ENCODE data around the gene PGPEP1.
"Not testable (repeated sequence)": the region's sequence is repeated elsewhere in the genome, so short reads cannot be mapped to it uniquely, and the experiment has no call there.

Gene PGPEP1

DNA sequence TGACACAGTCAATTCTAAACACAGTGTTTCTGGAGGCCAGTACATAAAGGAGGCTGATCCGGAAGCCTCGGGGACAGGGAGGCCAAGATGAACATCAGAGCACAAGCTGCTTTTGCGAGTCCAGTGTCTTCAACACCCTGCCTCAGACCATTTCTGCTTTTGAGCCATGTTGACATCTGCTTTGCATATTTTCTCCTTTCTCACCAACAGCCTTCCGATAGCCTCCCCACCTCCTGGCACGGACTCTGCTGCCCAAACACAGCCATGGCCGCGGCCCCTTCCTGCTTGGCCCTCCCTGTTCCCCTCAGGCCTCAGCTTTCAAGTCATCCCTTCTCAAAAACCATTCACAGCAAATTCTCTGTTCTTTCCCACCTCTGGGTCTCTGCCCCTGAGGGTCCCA, 53.4 kb downstream of the PGPEP1 start:
- no peak overlapping the region for H3K4me3 ChIP-seq (ENCODE audit: low read depth, low read length)
- in situ Hi-C loops (cut with HindIII; ENCODE audit: low sequenced_read_pairs), result no loop called here
- no peak for DNase-seq (ENCODE audit: low read depth, low spot score)
- TF ChIP-seq, protein P1, sequence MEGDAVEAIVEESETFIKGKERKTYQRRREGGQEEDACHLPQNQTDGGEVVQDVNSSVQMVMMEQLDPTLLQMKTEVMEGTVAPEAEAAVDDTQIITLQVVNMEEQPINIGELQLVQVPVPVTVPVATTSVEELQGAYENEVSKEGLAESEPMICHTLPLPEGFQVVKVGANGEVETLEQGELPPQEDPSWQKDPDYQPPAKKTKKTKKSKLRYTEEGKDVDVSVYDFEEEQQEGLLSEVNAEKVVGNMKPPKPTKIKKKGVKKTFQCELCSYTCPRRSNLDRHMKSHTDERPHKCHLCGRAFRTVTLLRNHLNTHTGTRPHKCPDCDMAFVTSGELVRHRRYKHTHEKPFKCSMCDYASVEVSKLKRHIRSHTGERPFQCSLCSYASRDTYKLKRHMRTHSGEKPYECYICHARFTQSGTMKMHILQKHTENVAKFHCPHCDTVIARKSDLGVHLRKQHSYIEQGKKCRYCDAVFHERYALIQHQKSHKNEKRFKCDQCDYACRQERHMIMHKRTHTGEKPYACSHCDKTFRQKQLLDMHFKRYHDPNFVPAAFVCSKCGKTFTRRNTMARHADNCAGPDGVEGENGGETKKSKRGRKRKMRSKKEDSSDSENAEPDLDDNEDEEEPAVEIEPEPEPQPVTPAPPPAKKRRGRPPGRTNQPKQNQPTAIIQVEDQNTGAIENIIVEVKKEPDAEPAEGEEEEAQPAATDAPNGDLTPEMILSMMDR (IDR thresholded peaks at IDR 0.05; ENCODE audit: low read depth, low read length), result no peak

DNA sequence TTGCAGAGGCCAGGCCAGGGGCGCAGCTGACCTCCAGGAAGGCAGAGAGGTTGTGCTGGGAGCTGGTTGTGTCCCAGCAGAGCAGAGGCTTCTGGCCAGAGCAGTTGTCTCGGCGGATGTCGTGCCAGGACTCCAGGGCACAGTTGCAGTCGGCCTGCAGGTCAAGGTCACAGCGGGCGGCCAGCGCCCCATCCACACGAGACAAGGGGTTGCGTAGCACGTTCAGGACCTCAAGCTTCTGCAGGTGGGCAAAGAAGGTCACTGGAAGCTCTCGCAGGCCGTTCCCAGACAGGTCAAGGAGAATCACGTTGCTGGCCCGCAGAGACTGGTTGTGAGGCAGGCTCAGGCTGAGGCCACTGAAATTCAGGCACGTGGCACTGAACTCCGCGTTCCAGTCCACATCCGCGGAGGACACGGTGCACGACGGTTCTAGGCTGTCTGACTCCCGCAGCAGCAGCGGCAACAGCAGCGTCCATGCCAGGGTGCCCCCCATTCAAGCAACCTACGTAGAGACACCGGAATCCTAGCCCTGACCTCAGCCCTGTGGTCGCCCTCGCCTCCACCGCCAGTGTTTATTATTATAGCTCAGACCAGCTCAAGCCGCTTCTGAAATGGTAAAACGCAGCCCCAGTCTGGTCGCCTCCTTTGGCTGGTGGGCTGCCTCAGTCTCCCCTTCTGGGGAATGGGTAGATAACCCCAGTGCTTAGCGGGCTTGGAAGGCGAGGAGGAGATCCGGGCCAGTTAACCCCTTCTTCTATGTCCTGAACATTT, 56.3 kb downstream of the PGPEP1 start:
- H3K4me3 ChIP-seq (ENCODE audit: low read depth, low read length), result no peak overlapping the region
- TF ChIP-seq, protein P1 (IDR thresholded peaks at IDR 0.05; ENCODE audit: low read depth, low read length), result no peak
- in situ Hi-C loops (cut with HindIII; ENCODE audit: low sequenced_read_pairs), result no loop called here

DNA sequence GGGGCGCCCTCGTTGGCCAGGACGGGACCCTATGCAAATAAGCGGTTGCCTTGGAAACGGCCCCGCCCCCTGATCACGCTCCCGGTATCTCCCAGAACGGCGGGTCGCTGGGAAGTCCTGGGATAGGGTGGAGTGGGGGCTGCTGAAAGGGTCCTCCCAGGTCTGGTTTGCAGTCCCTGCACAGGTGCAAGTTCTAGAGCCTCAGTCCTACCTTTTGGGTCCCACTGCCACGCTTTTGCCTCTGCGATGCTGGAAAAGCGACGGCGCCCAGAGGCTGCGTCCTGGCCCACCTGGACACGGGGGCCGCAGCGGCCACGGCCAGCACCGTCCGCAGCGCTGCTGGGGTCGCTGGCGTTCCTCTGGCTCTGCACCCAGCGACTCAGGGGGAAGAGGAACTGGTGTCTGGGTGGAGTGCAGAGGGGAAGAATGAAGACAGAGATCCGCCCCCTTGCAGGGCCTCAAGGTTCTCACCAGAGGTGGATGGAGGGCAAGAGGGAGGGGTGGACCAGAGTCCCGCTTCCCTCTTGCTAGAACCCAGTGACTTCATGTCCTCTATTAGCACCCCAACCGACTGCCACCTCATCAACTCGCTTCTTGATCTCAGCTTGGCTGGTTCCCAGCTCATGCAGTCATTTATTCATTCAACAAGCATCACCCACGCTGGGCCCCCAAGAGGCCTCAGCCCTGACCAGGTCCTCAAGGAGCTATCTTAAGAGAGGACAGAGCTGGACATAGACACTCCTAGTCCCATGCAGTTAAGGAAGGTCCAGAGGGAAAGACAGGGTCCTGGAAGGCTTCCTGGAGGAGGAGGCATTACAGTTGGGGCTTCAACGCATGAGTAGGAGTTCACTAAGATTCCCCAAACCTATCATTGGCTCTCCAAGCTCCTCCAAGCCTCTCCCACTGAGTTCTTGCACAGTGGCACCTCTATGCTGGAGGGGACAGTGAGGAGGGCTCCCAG, 57.1 kb downstream of the PGPEP1 start, which contains the start of gene LRRC25:
LRRC25 (minus strand) TSS at position 381 of the 961 bp plus-strand sequence. CDS start 659 bp downstream, outside the sequence.
- no peak within 1 kb of the TSS for H3K4me3 ChIP-seq (ENCODE audit: low read depth, low read length)
- no peak for DNase-seq (ENCODE audit: low read depth, low spot score)
- TF ChIP-seq, protein P1 (IDR thresholded peaks at IDR 0.05; ENCODE audit: low read depth, low read length), result no peak
- in situ Hi-C loops (cut with HindIII; ENCODE audit: low sequenced_read_pairs), result no loop called here

More for the DNA sequence above, 56.3 kb downstream of the PGPEP1 start:
- no peak for DNase-seq (ENCODE audit: low read depth, low spot score)

DNA sequence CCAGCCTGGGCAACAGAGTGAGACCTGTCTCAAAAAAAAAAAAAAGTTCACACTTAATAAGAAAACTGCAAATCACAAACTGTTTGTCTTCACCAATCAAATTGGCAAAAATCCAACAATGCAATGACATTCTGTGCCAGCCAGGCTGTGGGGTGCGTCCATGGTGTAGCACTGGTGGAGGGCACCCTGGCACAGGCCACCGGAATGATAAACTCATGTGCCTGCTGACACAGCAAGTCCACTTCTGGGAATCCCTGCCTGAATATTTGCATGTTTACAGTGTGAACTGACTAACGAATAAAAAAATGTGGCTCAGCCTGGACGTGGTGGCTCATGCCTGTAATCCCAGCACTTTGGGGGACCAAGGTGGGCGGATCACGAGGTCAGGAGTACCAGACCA, 58.6 kb downstream of the PGPEP1 start:
- in situ Hi-C loops (cut with HindIII; ENCODE audit: low sequenced_read_pairs), result no loop called here
- no peak overlapping the region for H3K4me3 ChIP-seq (ENCODE audit: low read depth, low read length)
- TF ChIP-seq, protein P1 (IDR thresholded peaks at IDR 0.05; ENCODE audit: low read depth, low read length), result no peak
- DNase-seq (ENCODE audit: low read depth, low spot score), result no peak

DNA sequence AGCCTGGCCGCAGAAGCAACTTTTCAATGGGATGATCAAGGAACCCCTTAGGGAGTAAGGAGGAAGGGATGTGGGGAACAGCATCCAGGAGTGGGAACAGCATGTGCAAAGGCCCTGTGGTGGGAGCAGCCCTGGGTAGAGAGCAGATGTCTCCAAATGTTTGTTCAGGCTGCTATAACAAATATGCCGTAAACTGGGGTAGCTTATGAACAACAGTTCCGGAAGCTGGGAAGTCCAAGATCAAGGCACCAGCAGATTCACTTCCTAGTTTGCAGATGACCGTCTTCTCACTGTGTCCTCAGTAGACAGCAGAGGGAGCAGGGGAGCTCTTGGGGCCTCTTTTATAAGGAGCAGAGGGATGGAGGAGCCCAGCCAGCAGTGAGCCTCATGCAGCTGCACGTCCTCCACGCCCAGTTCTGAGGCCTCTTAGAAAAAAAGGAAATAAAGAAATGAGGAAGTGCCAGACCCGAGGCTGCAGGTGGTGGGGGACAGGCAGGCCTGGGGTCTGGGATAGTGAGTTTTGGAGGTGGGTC, 61.2 kb downstream of the PGPEP1 start:
- H3K4me3 ChIP-seq (ENCODE audit: low read depth, low read length), result no peak overlapping the region
- in situ Hi-C loops (cut with HindIII; ENCODE audit: low sequenced_read_pairs), result no loop called here
- TF ChIP-seq, protein P1 (IDR thresholded peaks at IDR 0.05; ENCODE audit: low read depth, low read length), result peak; percentile 49
- peak; percentile 57 for DNase-seq (ENCODE audit: low read depth, low spot score)

DNA sequence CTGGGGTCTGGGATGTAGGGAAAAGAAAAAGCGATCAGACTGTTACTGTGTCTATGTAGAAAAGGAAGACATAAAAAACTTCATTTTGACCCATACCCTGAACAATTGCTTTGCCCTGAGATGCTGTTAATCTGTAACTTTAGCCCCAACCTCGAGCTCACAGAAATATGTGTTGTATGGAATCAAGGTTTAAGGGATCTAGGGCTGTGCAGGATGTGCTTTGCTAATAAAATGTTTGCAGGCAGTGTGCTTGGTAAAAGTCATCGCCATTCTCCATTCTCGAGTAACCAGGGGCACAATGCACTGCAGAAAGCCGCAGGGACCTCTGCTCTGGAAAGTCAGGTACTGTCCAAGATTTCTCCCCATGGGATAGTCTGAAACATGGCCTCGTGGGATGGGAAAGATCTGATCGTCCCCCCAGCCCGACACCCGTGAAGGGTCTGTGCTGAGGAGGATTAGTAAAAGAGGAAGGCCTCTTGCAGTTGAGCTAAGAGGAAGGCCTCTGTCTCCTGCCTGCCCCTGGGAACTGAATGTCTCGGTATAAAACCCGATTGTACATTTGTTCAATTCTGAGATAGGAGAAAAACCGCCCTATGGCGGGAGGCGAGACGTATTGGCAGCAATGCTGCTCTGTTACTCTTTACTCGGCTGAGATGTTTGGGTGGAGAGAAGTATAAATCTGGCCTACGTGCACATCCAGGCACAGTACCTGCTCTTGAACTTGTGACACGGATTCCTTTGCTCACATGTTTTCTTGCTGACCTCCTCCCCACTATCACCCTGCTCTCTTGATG, 62.3 kb downstream of the PGPEP1 start:
- H3K4me3 ChIP-seq (ENCODE audit: low read depth, low read length); in situ Hi-C loops (cut with HindIII; ENCODE audit: low sequenced_read_pairs); DNase-seq (ENCODE audit: low read depth, low spot score): not testable (repeated sequence)

DNA sequence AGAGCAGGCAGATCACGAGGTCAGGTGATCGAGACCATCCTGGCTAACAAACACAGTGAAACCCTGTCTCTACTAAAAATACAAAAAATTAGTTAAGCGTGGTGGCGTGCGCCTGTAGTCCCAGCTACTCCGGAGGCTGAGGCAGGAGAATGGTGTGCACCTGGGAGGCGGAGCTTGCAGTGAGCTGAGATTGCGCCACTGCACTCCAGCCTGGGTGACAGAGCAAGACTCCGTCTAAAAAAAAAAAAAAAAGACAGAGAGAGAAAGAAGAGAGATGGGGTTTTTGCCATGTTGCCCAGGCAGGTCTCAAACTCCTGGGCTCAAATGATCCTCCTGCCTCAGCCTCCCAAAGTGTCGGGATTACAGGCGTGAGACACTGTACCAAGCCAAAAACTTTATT, 65.4 kb downstream of the PGPEP1 start:
- in situ Hi-C loops (cut with HindIII; ENCODE audit: low sequenced_read_pairs); H3K4me3 ChIP-seq (ENCODE audit: low read depth, low read length); DNase-seq (ENCODE audit: low read depth, low spot score): not testable (repeated sequence)
